ENCODE measurements around the gene PP2D1.

Gene PP2D1

DNA sequence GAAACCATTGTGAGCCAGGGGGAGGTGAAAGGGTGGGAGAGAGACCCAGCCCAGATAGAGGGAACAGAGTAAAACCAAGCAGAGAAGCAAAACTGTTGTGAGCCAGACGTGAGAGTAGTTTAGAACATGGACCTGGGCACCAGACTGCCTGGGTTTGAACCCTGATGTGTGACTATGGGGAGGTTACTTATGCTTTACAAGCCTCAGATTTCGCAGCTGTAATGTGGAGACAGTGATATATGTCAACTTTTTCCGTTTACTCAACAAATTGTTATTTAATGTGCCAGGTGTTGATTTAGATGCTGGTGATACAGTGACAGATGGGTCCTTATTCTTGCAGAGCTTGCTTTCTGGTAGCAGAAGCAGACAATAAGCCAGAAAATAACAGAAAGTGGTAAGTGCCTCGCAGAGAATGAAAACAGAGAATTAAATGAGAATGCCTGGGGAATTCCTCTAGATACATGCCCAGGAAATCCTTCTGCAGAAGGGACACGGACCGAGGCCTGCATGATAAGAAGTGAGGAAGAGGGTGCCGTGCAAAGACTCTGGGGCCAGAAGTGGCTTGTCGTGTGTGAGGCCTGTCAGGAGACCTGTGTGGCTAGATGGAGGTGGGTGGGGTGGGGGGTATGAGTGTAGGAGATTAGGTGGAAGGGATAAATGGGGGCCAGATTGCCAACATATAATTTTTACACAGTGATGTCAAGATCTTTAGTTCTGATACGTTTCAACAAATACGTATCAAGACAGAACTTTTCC, 43.1 kb upstream of the PP2D1 start:
- Histone ChIP-seq H3K4me3 (ENCODE audit: insufficient read depth, low read length, poor library complexity, severe bottlenecking) (no peak overlapping the region), H2AFZ (ENCODE audit: low read depth, low read length, severe bottlenecking) (no peak overlapping the region), H3K9me2 (replicated peaks; ENCODE audit: insufficient read depth, low read length) (no peaks in the 10 kb centered on the region), H3K9ac (ENCODE audit: low read length) (0 out of 2 replicates have a peak overlapping the region, but pooled peaks have one; percentile 1), H3K36me3 (ENCODE audit: low read length) (no peaks in the 10 kb centered on the region), H3K27ac (ENCODE audit: low read depth, low read length) (peak overlapping the region; percentile 78), H3F3A (ENCODE audit: insufficient read depth) (peaks cover 9% of the 10 kb centered on the region; the same call in 1 of the 2 replicates), H3K79me2 (ENCODE audit: insufficient read depth, low read length) (peaks cover 85% of the 10 kb centered on the region), H3K27me3 (ENCODE audit: low read length) (no peaks in the 10 kb centered on the region), H3K4me2 (ENCODE audit: low read depth, low read length, poor library complexity, severe bottlenecking) (peak overlapping the region; percentile 30), H3K9me3 (ENCODE audit: insufficient read depth, low read length) (no peaks in the 10 kb centered on the region), H4K20me1 (ENCODE audit: low read depth, low read length) (no peaks in the 10 kb centered on the region)
- TF ChIP-seq, protein P1, sequence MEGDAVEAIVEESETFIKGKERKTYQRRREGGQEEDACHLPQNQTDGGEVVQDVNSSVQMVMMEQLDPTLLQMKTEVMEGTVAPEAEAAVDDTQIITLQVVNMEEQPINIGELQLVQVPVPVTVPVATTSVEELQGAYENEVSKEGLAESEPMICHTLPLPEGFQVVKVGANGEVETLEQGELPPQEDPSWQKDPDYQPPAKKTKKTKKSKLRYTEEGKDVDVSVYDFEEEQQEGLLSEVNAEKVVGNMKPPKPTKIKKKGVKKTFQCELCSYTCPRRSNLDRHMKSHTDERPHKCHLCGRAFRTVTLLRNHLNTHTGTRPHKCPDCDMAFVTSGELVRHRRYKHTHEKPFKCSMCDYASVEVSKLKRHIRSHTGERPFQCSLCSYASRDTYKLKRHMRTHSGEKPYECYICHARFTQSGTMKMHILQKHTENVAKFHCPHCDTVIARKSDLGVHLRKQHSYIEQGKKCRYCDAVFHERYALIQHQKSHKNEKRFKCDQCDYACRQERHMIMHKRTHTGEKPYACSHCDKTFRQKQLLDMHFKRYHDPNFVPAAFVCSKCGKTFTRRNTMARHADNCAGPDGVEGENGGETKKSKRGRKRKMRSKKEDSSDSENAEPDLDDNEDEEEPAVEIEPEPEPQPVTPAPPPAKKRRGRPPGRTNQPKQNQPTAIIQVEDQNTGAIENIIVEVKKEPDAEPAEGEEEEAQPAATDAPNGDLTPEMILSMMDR (IDR thresholded peaks at IDR 0.05; ENCODE audit: insufficient read depth, low read length, poor library complexity, severe bottlenecking) = no peak
- no peak for TF ChIP-seq EZH2phosphoT487 (conservative IDR thresholded peaks at IDR 0.05; ENCODE audit: low read length)

GRCh38 chr3:20054549-20054987, 42.5 kb upstream of the PP2D1 start:
- H3F3A ChIP-seq (ENCODE audit: insufficient read depth) = peaks cover 15% of the 10 kb centered on the region
- peaks cover 86% of the 10 kb centered on the region for H3K79me2 ChIP-seq (ENCODE audit: insufficient read depth, low read length)
- H3K9ac ChIP-seq (ENCODE audit: low read length) = 0 out of 2 replicates have a peak overlapping the region, but pooled peaks have one; percentile 1
- H3K4me2 ChIP-seq (ENCODE audit: low read depth, low read length, poor library complexity, severe bottlenecking) = peak overlapping the region; percentile 30
- H3K27ac ChIP-seq (ENCODE audit: low read depth, low read length) = peak overlapping the region; percentile 78
- no peaks in the 10 kb centered on the region for H4K20me1 ChIP-seq (ENCODE audit: low read depth, low read length)
- no peak overlapping the region for H2AFZ ChIP-seq (ENCODE audit: low read depth, low read length, severe bottlenecking)
- H3K9me3 ChIP-seq (ENCODE audit: insufficient read depth, low read length) = no peaks in the 10 kb centered on the region
- no peaks in the 10 kb centered on the region for H3K27me3 ChIP-seq (ENCODE audit: low read length)
- no peak overlapping the region for H3K4me3 ChIP-seq (ENCODE audit: insufficient read depth, low read length, poor library complexity, severe bottlenecking)
- TF ChIP-seq EZH2phosphoT487 (conservative IDR thresholded peaks at IDR 0.05; ENCODE audit: low read length) = no peak
- TF ChIP-seq, protein P1 (IDR thresholded peaks at IDR 0.05; ENCODE audit: insufficient read depth, low read length, poor library complexity, severe bottlenecking) = no peak
- no peaks in the 10 kb centered on the region for H3K9me2 ChIP-seq (replicated peaks; ENCODE audit: insufficient read depth, low read length)
- H3K36me3 ChIP-seq (ENCODE audit: low read length) = no peaks in the 10 kb centered on the region

GRCh38 chr3:20052851-20053250, 40.8 kb upstream of the PP2D1 start:
- Histone ChIP-seq H3K4me2 (ENCODE audit: low read depth, low read length, poor library complexity, severe bottlenecking) (no peak overlapping the region), H3K9me2 (replicated peaks; ENCODE audit: insufficient read depth, low read length) (no peaks in the 10 kb centered on the region), H3K27me3 (ENCODE audit: low read length) (no peaks in the 10 kb centered on the region), H3K9me3 (ENCODE audit: insufficient read depth, low read length) (no peaks in the 10 kb centered on the region), H3F3A (ENCODE audit: insufficient read depth) (peaks cover 32% of the 10 kb centered on the region), H3K4me3 (ENCODE audit: insufficient read depth, low read length, poor library complexity, severe bottlenecking) (no peak overlapping the region), H3K27ac (ENCODE audit: low read depth, low read length) (no peak overlapping the region), H3K9ac (ENCODE audit: low read length) (no peak overlapping the region), H3K36me3 (ENCODE audit: low read length) (no peaks in the 10 kb centered on the region), H2AFZ (ENCODE audit: low read depth, low read length, severe bottlenecking) (no peak overlapping the region), H3K79me2 (ENCODE audit: insufficient read depth, low read length) (peaks cover 91% of the 10 kb centered on the region), H4K20me1 (ENCODE audit: low read depth, low read length) (no peaks in the 10 kb centered on the region)
- TF ChIP-seq EZH2phosphoT487 (conservative IDR thresholded peaks at IDR 0.05; ENCODE audit: low read length) = no peak
- TF ChIP-seq, protein P1 (IDR thresholded peaks at IDR 0.05; ENCODE audit: insufficient read depth, low read length, poor library complexity, severe bottlenecking) = no peak
